GM21825 (cell line): Measurements from ENCODE around the gene ZWILCH.
"Not testable (repeated sequence)": the region's sequence is repeated elsewhere in the genome, so short reads cannot be mapped to it uniquely, and the experiment has no call there.

Experiments used
- ATAC-seq: cut with Tn5 transposase; IDR thresholded peaks from one replicate; pipeline ENCODE4 v1.9.1; 2021; ENCODE audit warnings: mild to moderate bottlenecking, moderate library complexity; ENCODE audit not compliant: unreplicated experiment

ZWILCH gene

DNA sequence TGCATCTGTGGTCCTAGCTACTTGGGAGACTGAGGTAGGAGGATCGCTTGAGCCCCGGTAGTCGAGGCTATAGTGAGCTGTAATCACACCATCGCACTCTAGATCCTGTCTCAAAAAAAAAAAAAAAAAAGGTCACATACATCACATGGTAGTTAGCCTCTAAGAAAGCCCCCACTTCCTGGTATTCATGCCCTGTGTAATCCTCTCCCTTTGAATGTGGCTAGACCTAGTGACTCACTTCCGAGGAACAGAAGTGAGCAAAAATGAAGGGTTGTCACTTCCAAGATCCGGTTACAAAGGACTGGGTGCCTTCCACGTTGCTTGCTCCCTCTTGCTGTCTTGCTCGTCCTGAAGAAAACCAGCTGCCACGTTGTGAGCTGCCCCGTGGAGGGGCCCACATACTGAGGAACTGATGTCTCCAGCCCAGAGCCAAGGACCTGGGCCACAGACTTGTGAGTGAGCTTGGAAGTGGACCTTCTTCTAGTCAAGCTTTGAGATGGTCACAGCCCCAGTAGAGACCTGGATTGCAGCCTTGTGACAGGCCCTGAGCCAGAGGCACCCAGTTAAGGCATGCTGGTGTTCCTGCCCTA lies 73.3 kb downstream of the ZWILCH start:
- ATAC-seq = no peak

DNA sequence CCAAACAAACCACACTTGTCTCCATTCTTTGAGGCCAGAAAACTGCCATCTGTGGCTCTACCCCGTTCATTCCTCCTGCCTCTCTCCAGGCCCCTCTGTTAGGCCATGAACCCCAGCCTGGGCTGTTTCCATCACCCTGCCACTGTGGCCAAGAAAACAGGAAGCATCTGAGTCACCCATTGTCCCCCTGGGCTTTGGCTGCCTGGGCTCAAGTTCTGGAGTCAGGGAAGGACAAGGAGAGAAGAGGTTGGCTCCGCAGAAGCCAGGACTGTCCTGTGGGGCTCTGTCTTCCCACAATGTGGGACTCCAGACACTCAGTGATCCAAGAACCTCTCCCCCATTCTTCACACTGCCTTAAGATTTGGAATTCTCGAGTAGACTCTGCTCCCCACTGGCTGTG lies 75.5 kb downstream of the ZWILCH start:
- no peak for ATAC-seq

DNA sequence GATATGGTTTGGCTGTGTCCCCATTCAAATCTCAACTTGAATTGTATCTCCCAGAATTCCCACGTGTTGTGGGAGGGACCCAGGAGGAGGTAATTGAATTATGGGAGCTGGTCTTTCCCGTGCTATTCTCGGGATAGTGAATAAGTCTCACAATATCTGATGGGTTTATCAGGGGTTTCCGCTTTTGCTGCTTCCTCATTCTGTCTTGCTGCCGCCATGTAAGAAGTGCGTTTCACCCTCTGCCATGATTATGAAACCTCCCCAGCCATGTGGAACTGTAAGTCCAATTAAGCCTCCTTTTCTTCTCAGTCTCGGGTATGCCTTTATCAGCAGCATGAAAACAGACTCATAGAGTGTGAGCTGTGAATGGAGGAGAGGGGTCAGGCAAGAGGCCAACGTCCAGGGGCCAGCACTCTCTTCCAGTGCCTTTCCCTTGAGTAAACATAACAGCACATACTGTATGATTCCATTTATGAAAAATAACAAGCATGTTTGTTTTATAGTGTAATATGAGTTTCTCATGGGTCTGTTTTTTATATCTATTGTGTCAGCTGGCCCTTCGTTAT lies 76.9 kb downstream of the ZWILCH start:
- no peak for ATAC-seq

DNA sequence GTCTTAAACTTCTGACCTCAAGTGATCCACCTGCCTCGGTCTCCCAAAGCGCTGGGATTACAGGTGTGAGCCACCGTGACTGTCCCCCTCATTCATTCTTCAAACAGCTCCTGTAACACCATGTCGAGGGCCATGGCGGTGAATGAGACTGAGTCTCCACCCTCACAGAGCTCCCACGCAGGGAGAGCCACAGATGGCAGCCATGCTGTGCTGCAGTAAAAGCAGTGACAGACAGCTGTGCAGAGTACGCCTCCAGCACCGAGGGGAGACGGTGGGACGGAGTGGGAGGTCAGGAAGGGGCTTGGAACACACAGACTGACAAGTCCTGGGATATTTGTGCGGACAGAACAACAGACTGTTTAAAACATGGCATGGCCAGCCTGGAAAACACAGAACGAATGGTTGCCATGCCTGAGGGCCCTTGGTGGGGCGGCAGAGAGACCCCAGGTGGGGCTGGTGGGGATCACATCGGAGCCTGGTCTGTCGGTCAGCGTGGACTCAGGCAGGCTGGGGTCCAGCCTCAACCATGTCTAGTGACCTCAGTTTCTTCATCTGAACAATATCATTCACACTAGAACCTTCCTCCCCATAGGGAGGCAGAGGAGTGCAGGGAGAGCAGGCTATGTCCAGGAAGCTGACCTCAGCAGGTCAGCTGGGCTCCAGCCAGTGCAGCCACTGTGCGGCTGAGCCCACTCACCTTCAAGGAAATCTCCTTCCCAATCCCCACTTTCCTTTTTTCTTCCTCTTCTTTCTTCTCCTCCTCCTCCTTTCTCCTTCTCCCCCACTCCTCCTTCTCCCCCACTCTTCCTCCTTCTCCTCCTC lies 81.2 kb downstream of the ZWILCH start:
- ATAC-seq = no peak

DNA sequence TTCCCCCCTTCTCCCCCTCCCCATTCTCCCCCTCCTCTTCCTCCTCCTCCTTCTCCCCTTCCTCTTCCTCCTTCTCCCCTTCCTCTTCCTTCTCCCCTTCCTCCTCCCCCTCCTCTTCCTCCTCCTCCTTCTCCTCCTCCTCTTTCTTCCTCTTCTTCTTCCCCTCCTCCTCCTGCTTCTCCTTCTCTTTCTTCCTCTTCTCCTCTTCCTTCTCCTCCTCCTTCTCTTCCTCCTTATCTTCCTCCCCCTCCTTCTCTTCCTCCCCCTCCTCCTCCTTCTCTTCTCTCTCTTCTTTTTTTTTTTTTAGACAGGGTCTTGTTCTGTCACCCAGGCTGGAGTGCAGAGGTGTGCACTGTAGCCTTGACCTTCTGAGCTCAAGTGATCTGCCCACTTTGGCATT lies 81.9 kb downstream of the ZWILCH start:
- ATAC-seq = no peak

DNA sequence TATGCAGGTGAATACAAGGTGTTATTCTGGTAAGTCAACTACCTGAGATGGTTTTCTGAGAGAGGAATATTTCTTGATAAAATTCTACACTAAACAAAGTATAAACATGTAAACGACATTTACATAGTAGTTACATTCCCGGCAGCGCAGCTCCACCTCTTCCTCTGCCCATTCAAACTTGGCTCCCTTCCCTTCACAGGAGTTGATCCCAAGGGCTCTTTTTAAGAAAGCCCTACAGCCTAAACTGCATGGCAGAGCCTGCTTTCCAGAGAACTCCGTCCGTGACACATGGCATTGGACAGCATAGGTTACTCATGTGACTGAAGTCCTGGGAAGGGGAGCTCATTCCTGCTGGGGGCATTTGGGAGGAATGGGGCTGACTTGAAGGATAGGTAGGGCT lies 82.6 kb downstream of the ZWILCH start:
- ATAC-seq = no peak

DNA sequence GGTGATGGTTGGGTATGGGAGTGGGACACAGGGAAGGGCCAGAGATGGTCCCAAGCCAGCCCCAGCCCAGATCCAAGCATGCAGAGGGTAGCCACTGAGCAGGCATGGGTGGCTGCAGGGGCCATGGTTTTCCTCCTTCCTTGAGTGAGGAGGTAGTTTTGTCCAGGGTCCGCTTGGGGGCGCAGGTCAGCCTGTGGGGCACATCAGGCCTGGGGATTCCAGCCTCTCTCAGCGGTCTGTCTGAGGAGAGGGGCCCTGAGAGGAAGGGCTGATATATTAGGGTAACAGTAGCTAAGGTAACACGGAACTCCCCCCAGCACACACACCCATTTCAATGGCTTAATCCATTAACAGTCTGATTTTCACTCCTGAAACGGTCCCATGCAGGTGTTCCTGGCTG lies 83.4 kb downstream of the ZWILCH start:
- no peak for ATAC-seq

DNA sequence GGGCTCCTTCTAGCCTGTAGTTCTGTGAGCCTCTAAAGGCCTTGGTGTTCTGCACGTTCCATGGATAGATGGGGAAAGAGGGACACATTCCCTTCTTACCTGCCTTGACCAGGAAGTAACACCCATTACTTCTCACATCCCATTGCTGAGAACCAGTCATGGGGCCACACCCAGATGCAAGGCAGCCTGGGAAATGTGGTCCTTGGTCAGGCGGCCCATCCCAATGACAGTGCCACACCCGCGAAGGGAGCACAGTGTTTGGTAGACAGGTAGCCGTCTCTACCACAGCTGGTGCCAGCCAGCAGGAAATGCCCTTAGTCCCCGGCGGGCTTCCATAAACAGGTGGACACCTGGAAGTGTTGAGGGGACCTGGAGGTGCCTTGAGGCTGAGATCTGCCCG lies 83.8 kb downstream of the ZWILCH start:
- ATAC-seq = no peak

DNA sequence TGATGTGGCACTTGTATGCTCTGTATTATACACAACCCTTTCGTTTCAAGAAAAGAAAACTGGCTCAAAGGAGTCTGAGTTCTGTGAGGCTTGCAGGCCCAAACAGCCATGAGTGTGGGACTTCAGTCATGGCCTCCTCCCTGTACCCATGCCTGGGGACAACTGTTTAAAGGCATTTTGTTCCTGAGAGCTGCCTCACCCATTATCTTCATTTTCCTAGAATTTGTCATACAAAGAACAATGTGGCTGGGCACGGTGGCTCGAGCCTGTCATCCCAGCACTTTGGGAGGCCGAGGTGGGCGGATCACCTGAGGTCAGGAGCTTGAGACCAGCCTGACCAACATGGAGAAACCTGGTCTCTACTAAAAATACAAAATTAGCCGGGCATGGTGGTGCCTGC lies 84.3 kb downstream of the ZWILCH start:
- ATAC-seq = not testable (repeated sequence)

DNA sequence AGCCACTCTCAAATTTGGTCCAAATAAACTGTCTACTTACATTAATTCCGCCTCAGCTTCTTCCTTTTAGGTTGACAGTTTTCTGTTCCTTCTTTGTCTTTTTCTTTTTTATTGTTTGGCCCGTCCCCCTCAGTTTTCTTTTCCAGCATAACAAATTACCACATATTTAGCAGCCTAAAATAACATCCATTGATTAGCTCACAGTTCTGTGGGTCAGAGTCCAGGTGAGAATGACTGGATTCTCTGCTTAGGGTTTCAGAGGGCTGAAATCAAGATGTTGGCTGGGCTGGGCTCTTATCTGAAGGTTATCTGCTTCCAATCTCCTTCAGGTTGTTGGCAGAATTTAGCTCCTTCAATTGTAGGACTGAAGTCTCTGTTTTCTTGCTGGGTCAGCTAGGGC lies 85.3 kb downstream of the ZWILCH start:
- no peak for ATAC-seq

DNA sequence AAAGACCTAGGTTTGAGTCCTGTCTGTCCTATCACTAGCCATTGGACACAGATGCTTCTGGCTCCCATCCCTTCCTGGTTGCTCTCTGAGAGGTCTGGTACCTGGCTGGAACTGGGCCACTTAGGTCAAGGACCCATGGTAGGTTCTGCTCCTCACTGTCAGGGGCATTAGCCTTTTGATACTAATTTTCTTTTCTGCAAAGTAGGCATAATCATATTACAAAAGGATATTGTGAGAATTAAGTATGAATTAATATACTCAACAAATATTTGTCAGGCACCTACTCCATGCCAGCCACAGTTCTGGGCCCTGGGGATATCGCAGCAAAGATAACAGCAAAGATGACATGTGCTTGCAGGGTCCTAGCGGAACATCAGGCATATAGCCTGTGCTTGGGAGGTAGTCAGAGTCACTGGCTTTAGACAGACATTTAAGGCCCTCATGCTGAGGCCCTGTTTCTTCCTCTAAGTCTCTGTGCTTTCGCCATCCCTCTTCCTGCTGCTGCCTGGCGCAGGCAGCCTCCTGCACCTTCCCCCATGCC lies 86.3 kb downstream of the ZWILCH start:
- ATAC-seq = no peak

DNA sequence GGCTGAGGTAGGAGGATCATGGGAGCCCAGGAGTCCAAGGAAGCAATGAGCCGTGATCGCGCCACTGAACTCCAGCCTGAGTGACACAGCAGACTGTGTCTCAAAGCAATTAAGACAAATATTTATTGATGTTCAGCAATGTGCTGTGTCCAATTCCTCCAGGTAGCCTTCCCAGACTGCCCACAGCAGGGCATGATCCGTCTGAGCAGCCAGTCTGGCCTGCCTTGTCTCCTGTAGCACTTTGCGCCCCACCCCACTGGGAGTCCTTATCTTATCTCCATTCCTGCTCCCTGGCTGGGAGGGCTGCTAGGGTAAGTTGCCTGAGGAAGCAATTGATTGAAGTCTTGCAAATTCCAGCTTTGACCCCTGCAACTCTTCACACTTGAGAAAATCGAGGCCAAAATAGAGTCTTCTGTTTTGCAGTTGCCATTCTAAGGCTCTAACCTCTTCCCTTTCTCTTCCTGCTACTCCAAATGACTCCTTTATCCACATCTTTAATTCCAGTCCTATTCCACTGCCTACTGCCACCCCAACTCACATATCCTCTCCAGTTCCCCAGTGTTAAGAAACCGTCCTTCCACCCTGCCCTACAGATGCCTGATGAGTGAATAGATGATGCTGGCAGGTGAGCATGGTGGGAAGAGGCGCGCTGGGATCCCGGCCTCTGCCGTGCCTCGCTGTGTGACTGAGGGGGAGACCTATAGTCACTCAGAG lies 87.5 kb downstream of the ZWILCH start:
- ATAC-seq = no peak

DNA sequence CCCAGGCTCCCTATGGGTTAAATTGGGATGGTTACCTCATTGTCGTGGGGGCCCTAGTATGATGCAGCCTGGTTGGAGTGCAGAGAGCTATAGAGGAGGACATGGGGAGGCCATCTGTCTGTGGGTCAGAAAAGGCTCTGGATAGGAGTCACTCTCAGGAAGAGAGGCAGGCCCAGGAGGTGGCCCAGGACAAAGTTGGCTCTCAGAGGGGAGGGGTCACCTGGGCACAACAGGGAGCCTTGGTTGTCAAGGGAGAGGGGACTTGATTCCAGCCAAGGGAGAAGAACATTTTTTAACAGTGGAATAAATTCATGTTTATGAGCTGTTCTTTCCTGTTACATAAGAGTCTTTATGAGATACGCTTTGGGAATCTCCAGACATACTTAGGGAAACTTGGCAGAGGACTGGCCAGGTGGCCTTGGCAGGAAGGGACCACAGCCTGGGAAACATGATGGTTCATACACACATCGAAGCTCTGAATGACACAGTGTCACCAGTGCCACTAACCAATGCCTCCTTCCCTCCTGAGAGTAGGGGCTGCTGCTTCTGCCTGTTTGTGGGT lies 88.2 kb downstream of the ZWILCH start:
- no peak for ATAC-seq

DNA sequence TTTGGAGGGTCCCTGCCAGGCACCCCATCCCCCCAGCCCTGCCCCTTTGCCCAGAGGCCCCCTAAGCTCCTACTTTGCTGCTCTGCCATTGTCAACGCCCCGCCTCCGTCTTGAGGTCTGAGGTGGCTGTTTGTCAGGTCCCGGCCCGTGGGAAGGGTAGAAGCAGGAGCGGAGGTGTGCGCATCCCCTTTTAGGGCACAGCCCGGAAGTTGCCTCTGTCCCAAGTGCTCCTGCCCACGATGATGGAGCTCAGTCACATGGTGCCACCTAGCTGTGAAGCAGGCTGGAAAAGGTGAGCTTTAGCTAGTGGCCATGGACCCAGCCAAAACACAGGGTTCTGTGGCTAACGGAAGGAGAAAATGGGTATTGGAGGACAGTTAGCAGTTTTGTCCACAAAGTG lies 89.2 kb downstream of the ZWILCH start:
- no peak for ATAC-seq

DNA sequence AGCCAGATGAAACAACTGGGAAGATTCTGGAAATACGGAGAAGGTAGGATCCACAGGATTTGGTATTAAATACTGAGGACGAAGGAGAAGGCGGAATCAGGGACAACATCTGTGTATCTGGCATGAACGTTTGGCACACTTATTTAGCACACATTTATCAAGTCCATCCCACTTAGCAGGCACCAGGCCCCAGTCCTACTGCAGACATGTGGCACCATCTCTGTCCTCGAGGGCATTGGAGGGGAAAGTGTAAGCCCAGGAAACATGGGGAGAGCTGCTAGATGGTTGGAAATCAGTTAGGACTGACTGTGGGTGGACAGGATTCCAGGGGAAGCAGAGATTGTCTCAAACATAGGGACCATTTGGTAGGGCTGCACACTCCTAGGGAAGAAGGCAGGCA lies 89.7 kb downstream of the ZWILCH start:
- no peak for ATAC-seq

DNA sequence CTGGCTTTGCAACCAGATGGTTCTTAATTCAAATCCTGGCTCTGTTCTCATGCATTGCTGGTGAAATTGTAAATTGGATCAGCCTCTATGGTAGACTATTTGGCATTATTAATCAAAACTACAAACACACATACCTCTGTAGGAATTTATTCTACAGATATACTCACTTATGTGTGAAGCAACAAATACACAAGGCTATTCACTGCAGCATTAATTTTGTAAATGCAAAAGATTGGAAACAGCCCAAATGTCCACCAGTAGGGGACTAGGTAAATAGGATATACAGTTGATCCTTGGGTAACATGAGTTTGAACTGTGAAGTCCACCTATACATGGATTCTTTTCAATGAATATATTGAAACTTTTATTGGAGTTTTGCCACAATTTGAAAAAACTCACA lies 90.2 kb downstream of the ZWILCH start:
- ATAC-seq = no peak

DNA sequence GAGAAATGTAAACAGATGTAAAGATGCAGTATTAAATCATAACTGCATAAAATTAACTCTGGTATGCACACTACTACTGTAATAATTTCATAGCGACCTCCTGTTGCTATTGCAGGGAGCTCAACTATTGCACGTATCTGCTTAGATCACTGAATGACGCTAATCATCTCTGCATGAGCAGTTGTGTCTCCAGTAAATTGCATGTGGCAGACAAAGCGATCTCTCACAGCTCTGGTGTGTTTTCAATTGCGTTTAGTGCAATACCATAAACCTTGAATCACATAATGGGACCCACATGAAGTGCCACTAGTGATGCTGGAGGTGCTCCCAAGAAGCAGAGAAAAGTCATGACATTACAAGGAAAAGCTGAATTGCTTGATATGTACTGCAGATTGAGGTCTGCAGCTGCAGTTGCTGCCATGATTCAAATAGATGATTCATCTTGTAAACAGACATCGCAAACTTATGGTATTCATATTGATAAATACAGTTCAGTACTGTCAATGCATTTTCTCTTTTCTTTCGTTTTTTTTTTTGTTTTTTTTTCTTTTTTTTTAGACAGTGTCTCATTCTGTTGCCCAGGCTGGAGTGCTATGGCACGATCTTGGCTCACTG lies 90.9 kb downstream of the ZWILCH start:
- no peak for ATAC-seq

DNA sequence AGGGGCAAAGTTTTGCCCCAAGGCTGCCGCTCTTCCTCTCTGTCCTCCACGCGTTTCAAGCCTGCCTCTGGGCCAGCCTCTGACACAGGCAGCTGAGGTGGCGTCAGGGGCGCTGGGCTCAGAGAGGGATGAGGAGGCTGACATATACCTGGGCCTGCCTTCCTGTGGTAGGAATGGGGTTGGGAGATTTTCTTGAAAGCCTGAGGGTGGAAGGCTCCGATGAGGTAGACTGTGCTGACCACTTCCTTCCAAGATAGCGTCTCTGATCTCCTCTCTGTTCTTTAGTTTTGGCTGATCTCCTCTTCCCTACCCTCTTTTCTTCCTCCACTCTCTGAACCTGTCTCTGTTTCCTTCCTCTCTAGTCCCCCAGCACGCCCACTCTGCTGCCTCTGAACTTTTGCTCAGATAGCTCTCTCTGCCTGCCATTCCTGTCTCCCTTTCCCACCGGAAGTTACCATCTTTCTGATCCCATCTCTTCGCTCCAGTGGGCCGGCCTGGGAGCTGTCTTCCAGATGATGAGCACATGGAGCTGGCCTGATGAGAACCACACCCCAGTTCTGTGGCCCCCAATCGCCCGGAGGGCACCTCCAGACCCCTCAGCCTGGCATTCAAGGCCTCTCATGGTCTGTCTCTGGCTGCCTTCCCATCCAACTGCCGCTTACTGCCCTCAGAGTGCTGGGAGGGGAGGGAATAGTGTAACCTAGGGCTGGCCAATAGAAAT lies 93.1 kb downstream of the ZWILCH start:
- ATAC-seq = no peak
